GM19240 (cell line): ENCODE data around the gene WDR76.

Experiments used
- DNase-seq: peaks from one replicate; pipeline ENCODE4 v3.0.0; 2011; ENCODE audit warnings: low spot score; ENCODE audit not compliant: insufficient read length

Gene WDR76

DNA sequence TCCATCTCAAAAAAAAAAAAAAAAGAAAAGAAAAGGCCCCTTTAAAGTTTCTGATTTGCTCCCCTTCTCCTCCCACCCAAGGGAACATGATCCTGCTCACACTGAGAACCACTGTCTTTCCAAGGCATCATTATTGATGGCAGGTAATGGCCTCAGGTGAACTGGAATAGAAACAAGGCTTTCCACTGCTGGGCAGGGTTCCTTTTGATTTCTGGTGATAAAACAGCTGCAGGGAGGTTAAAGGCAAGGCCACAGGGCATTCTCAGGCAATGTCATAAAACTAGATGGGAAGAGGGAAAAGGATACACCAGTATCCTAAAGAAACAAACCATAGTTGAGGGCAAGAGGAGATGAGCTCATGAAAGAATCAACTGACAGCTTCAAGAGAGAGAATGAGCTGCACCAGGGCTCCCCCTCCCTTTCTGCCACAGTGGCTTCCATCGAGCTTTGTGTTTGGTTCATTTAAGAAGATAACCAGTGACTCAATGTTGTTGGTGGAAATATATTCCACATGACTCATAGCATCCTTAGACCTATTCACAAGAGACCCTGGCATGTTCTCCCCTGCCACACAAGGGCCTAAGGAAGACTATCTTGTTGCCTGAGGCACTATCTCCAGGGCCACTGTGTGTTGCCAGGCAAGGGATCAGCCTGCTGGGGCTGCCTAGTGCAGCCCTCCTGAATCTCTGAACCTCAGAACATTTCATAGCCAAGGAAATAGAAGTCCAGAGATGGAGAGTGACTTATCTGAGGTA, 86.4 kb downstream of the WDR76 start:
- no peak for DNase-seq

DNA sequence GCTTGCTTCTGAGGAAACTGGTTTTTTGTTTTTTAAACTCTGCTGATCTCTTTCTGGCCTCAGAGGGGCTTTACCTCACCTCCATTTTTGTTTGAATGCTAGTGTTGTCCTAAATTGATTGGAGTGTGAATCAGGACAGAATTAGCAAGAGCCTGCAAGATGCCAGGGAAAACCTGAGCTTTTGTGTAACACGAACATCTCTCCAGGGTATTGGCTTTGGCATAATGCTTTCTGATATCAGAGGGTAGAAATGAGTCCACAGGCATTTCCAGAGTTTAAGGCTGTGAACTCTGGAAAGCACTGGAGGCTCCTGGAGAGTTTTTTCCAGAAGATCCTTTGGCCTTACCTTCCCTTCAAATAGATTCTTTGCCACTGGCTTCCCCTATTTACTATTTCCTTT, 87.1 kb downstream of the WDR76 start:
- no peak for DNase-seq

GRCh38 chr15:43915631-43916325, 89.0 kb downstream of the WDR76 start:
- no peak for DNase-seq

DNA sequence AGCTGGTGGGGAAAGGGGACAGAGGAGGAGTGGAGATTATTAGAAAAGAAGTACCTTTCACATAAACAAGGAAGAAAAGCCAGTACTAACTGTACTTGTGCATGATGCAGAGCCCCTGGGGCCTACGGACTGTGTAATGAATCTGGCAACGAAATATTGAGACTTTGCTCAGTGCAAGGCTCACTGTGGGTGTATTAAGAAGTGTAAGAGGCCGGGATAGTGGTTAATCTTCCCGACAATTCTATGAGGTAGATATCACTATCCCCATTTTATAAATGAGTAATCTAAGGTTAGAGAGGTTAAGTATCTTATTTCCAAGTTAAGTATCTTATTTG, 89.5 kb downstream of the WDR76 start:
- no peak for DNase-seq
